Coronary artery (tissue), 2 donors: ENCODE data around the gene LCORL.

Experiments used
- DNase-seq: peaks from one replicate; pipeline ENCODE4 v3.0.0-alpha.2; 2017; ENCODE audit warnings: low spot score
- H3K27ac ChIP-seq, 2 donors: fragments of 200-600 bp; sonication (generic); one replicate each; pipeline ENCODE4 v1.5.1; 2016 to 2019
- H3K4me3 ChIP-seq: fragments of 200-600 bp; sonication (generic); 2 replicates; pipeline ENCODE4 v1.5.1; 2016; ENCODE audit warnings: mild to moderate bottlenecking, moderate library complexity
- TF ChIP-seq, protein P1 (sequence below): fragments of 200-600 bp; sonication (generic); IDR thresholded peaks from one replicate; pipeline ENCODE4 v1.5.1; 2019; ENCODE audit warnings: antibody characterized with exemption

The LCORL gene

DNA sequence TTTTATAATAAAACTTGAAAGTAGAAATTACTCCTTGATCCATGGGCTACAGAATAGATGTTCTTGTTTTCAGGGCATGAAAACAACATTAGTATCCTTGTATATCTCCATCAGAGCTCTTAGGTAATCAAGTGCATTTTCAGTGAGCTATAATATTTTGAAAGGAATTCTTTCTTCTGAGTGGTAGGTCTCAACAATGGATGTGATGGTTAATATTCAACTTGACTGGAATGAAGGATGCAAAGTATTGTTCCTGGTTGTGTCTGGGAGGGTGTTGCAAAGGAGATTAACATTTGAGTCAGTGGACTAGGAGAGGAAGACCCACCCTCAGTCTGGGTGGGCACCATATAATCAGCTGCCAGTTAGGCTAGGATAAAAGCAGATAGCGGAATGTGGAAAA is 100.1 kb downstream of the LCORL start:
- TF ChIP-seq, protein P1, sequence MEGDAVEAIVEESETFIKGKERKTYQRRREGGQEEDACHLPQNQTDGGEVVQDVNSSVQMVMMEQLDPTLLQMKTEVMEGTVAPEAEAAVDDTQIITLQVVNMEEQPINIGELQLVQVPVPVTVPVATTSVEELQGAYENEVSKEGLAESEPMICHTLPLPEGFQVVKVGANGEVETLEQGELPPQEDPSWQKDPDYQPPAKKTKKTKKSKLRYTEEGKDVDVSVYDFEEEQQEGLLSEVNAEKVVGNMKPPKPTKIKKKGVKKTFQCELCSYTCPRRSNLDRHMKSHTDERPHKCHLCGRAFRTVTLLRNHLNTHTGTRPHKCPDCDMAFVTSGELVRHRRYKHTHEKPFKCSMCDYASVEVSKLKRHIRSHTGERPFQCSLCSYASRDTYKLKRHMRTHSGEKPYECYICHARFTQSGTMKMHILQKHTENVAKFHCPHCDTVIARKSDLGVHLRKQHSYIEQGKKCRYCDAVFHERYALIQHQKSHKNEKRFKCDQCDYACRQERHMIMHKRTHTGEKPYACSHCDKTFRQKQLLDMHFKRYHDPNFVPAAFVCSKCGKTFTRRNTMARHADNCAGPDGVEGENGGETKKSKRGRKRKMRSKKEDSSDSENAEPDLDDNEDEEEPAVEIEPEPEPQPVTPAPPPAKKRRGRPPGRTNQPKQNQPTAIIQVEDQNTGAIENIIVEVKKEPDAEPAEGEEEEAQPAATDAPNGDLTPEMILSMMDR, result no peak
- no peak overlapping the region for H3K27ac ChIP-seq
- H3K4me3 ChIP-seq, result no peak overlapping the region
- DNase-seq, result no peak

DNA sequence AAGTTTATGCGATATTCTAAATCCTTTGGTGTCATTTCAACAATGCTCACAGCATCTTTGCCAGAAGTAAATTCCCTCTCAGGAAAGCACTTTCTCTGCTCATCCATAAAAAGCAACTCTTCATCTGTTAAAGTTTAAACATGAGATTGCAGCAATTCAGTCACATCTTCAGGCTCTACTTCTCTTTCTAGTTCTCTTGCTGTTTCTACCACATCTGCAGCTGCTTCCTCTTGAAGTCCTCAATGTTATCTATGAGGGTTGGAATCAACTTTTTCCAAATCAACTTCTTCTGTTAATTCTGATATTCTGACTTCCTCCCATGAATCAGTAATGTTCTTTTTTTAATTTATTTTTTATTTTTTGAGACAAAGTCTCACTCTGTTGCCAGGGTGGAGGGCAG is 100.9 kb downstream of the LCORL start:
- no peak overlapping the region for H3K4me3 ChIP-seq
- H3K27ac ChIP-seq, result no peak overlapping the region
- no peak for DNase-seq
- TF ChIP-seq, protein P1, result no peak

DNA sequence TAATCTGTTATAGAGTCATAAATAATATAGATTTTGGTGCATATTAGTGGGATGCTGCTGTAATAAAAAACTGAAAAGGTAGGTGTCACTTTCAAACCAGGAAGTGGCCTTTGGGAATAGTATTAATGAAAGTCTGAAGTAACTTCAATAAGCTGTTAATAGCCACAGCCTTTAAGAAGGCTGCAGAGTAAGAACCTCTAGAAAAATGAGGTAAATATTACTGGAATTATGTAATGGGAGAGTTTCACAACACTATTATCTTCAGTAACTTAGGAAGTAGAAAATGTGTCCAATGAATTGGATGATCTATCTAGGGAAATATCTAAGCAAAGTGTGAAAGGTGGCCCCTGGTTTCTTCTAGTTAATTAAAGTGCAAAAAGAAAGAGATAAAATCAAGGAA is 106.1 kb downstream of the LCORL start:
- TF ChIP-seq, protein P1, result no peak
- no peak overlapping the region for H3K4me3 ChIP-seq

DNA sequence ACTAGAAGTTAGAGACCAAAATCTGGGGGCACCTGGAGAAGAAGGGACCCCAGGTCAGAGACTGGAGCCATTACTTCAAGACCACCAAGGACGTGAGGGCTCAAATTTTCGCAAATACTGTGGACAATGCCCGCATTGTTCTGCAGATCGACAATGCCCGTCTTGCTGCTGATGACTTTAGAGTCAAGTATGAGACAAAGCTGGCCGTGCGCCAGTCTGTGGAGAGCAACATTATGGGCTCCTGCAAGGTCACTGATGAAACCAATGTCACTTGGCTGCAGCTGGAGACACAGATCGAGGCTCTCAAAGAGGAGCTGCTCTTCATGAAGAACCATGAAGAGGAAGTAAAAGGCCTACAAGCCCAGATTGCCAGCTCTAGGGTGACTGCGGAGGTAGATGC is 109.5 kb downstream of the LCORL start:
- H3K4me3 ChIP-seq, result no peak overlapping the region
- DNase-seq, result no peak
- no peak overlapping the region for H3K27ac ChIP-seq
- TF ChIP-seq, protein P1, result no peak

More for the DNA sequence above, 106.1 kb downstream of the LCORL start:
- no peak overlapping the region for H3K27ac ChIP-seq
- no peak for DNase-seq

DNA sequence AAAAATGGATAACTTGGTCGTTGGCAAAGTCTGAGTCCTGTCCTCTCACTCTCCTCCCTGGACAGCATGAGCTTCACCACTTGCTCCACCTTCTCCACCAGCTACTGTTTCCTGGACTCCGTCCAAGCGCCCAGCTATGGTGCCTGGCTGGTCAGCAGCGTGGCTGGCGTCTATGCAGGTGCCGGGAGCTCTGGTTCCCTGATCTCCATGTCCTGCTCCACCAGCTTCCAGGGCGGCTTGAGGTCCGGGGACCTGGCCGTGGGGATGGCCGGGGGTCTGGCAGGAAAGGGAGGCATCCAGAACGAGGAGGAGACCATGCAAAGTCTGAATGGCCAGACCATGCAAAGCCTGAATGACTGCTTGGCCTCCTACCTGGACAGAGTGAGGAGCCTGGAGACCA is 109.9 kb downstream of the LCORL start:
- TF ChIP-seq, protein P1, result no peak
- no peak for DNase-seq
- no peak overlapping the region for H3K4me3 ChIP-seq
- no peak overlapping the region for H3K27ac ChIP-seq

DNA sequence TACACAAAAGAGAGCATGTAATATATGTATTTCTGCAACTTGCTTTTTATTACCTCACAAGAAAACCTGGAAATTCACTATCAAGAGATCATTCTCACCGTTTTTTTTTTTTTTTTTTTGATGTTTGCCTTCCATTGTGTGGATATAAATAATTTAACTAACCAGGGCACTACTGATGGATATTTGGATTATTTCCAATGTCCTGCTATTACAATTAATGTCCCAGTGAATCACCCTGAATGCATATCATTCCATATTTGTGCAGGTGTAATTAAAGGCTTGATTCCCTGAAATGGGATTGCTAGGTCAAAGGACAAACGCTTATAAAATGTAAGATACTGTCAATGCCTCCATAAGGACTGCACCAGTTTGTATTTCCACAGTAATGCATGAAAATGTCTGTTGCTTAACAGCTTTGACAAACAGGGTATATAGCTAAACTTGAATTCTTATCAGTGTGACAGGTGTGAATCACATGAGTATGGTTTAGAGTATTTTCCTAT is 123.0 kb downstream of the LCORL start:
- H3K4me3 ChIP-seq, result no peak overlapping the region
- no peak for DNase-seq
- TF ChIP-seq, protein P1, result no peak
- no peak overlapping the region for H3K27ac ChIP-seq

DNA sequence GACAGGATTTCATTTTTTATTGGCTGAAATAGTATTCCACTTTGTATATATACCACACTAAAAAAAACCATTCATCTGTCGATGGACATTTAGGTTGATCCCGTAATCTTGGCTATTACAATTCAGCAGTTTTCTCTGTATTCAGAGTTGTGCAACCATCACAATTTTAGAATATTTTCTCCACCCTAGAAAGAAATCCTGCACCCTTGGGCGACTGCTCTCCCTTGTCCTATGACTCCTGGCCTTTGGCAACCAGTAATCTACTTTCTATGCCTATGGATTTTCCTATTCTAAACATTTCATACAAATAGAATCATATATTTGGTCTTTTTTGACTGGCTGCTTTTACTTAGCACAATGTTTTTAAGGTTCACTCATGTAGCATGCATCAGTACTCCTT is 126.1 kb downstream of the LCORL start:
- H3K27ac ChIP-seq, result no peak overlapping the region
- no peak overlapping the region for H3K4me3 ChIP-seq
- no peak for DNase-seq
- TF ChIP-seq, protein P1, result no peak
